NCI-H2227 (cell line): ENCODE measurements around the gene PCDH8.

Source experiments
- DNase-seq: peaks from one replicate; lab custom pipeline; 2025; ENCODE audit not compliant: unreplicated experiment; lab: John Stamatoyannopoulos, UW

Gene PCDH8

DNA sequence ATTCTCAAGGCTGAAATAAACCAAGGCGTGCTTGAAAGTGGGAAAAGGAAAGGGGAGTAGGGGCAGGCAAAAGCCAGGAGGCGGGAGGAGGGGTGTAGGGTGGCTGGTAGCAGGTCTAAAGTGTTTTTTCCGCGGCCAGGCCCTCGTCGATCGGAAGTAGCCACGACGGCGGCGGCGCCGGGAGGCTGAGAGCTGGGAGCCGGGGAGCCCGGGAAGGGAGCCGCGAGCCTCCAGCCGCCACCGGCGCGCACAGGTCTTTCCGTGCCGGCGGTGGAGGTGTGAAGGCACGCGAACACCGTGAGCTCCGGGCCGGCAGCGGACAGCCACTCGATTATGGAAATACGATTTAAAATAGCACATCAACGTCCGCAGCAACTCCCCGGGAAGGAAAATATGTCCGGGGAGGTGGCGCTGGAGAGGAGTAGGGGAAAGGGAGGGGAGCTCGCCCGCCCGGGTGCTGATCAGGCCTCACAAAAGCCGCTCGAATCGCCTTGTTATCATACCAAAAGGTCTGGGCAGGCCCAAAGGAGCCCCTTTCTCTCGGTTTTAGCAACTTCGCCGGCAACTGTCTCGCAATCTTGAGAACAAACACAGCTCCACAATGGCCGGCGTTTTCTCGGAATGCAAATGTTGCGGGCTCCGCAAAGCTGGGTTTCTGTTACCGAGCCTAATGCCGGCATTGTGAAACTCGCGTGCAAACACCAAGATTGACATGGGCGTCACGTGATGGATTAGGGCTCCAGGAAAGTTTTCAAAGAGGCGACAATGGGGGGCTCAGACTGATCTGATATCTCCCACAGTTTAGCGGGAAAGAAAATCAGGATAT lies 2.9 kb upstream of the PCDH8 start:
- DNase-seq: peak; percentile 66

DNA sequence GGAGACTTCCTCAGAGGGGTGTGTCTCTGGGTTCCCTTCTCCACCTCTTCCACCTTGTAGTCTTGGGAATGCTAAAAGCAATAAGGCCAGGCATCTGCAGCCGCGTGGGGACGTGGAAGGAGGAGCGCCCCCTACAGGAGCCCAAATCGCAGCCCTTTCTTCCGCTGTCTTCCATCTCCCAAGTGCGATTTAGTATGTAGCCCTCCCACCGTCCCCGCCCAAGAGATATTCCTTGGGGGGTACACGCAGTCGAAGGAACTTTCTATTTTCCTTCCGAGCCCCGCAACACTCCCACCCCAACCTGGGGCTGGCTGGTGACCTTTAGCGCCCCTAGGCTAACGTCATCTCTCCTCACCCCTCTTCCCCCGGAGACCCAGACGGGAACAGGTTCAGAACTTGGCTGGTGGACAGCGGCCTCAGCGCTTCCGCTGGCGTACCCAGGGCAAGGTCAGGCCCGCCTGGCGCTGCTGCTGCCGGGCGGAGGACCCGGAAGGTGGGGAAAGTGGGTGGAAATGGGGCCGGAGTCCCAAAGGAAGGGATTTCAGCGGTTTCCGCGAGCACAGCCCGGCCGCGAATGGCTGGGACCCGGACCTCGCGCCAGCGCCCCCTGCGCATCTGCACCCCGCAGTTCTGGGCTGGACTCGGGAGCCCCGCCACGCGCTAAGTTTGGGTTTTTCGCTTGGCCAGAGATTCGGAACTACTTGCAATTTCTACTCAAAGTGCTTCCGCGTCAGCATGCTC lies 2.1 kb upstream of the PCDH8 start:
- DNase-seq: peak; percentile 82

DNA sequence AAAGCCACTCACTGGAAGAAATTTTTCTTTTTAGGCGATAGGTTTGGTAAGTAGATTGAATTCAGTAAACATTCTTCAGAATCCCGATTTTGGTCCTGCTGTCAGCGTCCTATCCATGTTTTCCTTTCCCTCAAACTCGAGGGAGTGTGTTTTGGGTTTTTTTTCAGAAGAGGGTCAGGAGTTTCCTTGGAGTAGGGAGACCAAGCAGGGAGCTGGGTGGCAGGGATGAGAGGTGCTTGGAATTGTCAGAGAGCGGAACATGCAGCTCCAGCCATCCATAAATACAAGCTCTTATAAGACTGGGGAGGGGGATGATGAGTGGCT lies 1.6 kb upstream of the PCDH8 start:
- DNase-seq: no peak

DNA sequence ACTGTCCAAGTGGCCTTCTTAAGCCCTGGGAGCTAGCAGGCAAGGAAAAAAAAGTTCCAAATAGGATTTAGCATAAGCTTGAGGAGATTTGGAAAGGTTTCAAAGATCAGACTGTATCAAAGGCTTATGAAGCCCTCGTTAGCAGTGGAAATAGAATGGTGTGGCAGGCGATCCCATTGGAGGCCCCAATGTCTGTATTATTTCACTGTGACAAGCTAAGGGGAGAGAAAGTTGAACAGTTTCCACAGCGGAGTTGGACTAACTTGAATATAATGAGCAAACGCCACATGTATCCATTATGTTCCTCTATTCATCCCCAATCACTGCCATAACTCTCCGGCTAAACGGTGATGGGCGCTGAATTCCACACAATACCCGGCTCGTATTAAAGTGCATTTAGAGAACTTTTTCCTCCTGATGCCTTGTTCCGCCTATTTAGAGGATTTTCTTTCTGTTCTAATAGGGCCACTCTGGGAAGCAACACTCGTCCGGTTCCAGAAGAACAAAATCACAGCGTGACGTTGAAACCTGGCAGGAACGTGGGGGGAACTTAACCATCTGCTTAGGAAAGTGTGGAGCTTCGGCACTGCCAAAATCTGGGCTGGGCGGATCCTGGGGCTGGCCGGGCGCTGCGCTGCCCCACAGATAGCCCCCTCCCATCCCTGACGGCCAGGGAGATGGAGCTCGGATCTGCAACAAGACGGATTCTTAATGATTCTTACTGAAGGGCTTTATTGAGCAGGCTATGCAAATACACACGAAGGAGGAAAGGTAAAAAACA lies 1.0 kb upstream of the PCDH8 start:
- peak; percentile 27 for DNase-seq

DNA sequence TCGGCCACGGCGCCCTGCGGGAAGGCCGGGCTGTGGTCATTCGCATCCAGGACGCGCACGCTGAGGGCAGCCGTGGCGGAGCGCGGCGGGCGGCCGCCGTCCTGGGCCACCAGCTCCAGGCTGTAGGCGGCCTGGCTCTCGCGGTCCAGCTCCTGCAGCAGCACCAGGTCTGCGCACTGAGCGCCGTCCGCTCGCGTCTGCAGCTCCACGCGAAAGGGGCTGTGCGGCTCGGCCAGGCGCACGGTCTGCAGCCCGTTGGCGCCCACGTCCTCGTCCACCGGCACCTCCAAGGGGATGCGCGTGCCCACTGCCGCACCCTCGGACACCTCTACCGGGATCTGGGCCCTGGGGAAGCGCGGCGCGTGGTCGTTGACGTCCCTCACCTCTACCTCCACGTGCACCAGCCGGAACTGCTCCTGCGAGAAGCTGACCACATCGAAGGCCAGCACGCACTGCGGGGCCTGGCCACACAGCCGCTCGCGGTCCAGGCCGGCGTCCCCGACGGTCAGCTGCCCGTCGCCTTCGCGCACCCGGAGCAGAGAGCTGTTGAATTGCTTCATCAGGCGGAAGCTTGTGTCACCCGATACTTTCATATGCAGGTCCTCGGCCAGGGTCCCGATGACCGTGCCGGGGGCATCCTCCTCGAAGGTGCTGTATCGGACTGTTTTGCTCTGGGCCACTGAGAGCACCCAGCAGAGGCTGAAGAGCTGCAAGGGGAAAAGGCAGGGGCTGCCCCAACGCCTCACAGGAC lies 583 bp downstream of the PCDH8 start:
- no peak for DNase-seq

DNA sequence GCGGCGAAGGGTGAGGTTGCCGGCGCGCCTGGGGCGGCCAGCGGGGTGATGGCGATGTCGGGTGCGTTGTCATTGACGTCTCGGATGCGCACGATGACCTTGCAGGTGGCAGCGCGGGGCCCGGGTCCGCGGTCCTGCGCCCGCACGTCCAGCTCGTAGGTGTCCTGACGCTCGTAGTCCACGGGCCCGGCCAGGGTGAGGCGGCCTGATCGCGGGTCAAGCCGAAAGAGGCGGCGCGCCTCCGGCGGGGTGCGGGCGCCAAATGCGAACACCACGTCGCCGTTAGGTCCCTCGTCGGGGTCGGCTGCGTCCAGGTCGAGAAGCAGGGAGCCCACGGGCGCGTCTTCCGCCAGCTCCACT lies 1.1 kb downstream of the PCDH8 start:
- DNase-seq: no peak

DNA sequence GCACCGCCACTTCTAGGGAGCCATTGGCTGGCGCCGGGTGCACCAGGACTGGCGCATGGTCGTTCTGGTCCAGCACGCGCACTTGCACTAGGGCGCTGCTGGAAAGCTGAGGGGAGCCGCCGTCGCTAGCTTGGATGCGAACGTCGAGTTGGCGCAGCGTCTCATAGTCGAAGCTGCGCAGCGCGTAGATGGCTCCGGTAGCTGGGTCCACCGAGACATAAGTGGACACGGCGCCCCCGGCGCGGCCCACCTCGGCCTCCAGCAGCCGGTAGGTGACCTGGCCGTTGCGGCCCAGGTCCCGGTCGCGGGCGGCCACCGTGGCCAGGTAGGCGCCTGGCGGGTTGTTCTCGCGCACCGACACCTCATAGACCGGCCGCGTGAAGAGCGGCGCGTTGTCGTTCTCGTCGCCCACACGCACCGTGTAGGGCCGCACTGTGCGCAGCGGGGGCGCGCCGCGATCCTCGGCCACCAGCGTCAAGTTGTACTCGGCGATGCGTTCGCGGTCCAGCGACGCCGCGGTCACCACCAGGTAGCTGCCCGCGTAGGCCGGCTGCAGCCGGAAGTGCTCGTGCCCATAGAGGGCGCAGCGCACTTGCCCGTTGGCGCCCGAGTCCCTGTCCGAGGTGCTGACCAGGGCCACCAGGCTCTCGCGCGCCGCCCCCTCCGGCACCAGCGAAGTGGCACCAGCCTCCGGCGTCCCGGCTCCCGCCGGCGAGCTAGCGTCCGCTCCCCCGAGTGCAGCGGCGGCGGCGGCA lies 1.7 kb downstream of the PCDH8 start:
- no peak for DNase-seq

DNA sequence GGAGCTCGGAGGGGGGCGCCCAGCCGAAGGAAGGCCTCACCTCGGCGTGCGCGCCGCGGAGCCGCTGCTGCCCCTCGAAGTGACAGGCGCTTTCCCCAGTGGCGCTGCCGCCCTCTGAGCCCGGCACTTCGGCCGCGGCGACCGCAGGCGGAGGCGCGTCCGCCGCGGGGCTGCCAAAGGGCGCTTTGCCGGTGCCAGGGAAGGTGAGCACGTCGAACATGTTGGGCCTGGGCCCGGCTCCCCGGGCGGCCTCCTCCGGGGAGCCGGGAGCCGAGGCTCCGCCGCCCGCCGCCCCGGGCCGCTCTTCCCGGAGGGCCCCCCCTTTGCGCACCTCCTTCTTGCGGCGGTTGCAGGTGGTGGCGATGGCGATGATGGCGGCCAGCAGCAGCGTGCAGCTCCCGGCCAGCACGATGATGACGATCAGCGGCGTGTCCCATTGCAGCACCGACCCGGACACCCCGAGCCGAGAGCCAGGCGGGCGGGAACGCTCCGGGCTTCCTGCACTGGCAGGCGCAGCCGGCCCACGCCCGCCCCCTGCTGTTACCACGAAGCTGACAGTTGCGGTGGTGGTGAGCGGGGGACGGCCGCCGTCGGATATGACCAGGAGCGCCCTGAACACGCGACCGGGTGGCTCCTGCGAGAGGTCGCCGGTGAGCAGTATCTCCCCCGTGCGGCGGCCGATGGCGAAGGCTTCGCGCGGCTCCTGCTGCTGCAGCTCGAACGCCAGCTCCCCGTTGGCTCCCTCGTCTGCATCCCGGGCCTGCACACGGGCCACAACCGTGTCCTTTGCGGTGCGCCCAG lies 2.5 kb downstream of the PCDH8 start:
- no peak for DNase-seq

DNA sequence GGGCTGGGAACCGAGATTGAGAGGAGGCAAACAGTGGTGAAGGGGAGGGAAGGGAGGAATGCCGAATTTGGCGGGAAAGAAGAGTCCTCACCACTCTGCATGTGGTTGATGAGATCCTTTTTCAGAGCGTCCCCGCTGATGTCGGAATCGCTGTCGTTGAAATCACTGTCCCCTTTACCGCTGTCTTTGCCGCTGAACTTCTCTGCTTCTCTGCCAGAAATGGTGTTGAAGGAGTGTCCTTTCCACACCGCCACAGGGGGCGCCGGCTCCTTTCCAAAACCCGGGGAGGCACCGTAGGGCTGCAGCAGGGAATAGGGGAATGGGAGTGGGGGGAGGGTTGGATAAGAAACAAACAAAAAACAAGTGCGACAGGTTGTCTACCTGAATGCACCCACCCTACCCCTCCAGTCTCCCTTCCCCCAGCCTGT lies 3.1 kb downstream of the PCDH8 start:
- DNase-seq: no peak

DNA sequence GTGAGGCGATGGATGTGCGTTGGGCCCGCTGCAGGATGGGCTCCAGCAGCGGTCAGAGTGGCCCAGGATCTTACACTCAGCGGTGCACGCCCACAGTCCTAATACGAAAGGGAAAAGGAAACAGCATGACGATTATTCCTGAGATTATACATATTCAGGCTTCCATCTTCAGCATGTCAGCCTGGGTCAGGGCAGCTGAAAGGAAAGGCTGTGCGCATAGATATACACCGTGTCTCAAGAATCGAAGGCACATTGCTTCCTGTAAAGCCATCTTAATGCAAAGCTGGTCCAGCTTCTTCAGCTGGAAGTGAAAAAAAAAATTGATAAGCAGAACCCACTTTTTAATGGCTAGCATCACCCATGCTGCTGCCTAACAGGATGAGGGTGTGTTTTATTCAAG lies 3.6 kb downstream of the PCDH8 start:
- no peak for DNase-seq

DNA sequence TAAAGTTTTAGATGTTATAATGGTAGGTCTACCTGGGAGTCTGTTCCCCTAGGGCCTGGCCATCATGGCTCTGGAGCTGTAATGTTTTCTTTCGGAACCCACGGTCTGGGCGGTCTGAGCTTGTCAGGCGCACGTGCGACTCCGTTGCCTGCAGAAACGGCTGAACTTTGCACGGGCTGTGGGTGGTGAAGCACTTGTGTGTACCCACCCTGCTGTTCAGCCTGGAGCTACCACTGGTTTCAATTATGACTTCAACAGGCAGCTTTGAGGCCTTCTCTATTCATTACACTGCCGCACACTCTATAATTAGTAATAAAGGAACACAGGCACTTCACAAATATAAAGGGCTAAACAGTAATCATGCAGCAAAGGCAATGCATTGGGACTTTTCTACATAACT lies 6.0 kb downstream of the PCDH8 start:
- DNase-seq: peak; percentile 77

DNA sequence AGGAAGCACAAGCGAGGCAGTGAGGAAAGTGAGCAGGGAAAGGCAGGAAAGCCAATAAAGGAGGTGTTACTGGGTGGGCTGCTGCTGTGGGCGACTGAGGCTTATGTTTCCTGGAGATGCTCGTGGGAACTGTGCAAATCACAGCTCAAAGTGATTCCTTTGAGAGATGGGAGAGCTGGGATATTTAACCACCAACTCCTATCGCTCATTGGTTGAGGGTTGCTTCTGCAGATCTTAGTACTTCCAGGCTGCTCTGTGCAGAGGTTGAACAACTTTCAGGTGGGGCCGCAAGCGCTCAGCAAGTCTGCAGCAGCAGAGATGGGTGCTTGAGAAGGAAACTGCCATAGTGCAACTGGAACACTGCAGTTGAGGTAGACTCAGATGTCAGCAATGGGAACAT lies 8.4 kb downstream of the PCDH8 start:
- DNase-seq: no peak

DNA sequence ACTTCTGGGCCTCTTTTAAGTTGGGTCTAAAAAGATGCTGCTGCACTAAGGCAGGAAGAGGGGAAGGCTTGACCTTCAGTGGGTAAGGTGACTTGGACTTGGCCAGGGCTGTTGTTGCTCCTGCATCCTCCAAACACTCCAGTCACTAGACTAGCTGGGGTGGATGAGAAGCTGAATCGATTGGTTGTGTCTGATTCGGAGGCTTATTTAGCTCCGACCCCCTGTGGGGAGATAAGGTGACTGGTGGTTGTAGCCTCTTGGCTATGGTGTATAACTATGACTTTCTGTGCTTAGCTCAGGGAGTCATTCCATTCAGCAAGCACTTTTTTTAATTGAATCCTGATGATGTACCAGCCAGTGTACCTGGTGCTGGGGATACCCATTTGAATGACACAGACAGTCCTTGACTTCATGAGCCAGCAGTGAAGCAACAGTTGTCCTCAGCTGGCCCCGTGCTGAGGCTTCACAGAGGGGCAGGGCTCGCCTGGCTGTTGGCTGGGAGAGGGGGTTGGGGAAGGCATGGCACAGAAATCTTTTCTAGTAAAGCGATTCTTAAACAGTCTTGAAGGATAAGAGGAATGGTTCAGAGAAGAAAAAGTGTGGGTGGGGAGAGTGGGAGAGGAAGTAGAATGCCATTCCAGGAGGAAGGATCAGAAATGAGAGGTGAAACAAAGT lies 9.9 kb downstream of the PCDH8 start:
- DNase-seq: peak; percentile 8

DNA sequence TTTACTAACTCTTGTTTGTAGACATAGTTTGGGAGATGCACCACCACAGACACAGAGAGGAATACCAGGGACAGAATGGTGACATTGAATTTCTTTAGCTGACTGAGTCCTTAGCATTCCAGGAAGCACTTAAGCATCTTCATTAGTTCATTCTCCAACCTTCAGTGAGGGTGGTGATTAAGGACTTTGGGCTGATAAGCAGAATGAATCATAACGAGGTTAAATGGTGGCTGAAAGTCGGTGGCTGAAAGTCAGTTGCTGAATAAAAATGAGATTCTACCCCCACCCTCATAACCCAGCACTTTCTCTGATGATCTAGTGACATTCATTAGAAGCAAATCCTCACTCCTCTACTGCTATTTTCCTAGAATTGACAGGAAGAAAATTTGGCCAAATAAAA lies 10.6 kb downstream of the PCDH8 start:
- no peak for DNase-seq

DNA sequence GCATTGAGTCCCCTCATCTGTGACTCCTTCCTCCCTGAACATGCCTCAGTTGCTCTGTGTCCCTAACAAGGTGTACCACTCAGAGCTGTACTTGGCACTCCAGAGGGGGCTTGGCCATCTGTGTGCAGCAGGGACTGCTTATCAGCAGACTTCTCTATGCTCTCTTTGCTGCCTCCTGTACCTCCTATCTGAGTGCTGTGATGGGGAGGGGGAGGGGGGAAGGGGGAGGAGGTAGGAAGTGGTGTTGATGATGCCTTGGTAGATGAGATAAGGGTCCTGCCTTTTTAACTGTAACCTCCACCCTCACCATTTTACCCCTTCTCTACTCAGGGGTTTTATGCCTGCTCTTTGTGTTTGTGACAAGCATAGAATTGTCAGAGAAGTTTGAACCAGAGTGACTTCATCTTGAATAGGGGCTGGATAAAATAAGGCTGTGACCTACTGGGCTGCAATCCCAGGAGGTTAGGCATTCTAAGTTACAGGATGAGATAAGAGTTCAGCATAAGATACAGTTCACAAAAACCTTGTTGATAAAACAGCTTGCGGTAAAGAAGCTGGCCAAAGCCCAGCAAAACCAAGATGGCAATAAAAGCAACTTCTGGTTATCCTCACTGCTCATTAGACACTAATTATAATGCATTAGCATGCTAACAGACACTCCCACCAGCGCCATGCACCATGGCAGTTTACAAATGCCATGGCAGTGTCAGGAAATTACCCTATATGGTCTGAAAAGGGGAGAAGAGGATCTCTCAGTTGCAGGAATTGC lies 13.2 kb downstream of the PCDH8 start:
- DNase-seq: no peak

DNA sequence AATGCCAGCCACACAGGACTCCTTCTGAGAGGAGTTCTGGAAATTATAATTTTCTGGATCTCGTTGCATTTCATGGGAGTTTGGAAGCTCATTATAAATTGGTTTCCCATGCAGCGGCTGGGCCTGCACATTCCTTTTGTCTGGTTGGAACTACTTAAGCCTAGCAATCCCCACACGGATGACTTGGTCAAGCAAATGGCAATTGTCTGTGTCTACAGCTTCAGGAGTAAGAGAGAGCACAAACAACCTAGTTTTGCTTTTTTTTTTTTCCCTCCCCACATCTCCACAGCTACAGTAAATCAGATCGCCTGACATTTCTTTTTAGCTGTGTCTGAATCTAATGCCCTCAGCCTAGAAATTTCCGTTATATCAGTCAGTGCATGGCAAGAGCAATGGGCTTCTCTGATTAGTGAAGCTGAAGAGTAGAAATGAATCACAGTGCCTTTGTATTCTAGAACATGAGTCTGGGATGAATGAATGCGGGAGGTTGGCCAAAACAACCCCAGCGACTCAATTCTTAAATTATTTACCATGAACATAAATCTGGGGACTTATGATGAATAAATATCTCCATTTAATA lies 15.1 kb downstream of the PCDH8 start:
- DNase-seq: no peak

DNA sequence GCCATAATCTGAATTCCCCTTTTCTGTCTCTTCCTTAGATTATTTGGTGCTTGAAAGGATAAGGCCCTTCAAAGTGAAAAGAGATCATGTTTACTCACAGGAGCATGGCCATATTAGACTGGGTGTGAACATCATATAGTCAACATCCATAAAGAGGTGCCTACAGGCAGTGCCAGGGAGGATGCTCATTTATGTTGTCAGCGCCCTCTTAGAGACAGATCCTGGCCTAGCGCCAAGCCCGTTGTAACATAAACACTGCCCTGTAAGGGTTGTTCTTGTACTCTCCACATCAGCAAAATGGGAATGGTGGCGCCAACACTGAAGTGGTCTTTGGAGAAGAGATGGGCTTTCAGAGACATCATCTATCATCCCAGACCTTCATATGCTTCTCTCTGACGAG lies 16.1 kb downstream of the PCDH8 start:
- peak; percentile 4 for DNase-seq

DNA sequence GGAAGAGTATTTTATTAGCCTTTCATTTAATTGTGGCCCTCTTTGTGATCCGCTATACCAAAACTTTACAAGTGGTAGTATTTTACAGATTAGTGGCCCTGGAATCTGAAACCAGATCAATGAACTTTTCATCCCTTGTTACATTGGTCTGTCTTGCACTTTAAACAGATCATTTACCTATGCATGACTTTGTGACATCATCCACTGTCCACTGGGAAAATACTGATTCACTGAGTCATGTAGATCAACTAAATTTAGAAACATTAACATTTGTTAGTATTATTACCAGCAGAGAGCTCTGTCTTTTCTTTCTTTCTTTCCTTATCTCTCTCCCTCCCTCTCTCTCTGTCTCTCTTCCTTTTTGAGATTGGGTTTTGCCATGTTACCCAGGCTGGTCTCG lies 17.5 kb downstream of the PCDH8 start:
- no peak for DNase-seq
